CD14-positive monocyte (primary cell): Measurements from ENCODE around the gene VSTM4. TPM values are rescaled to one million over a fixed set of nuclear protein-coding genes. Genes with fewer than 3 reads are reported as not detected.
A peak's percentile ranks its signal among the peaks of the same experiment; 100 is the strongest.

ENCODE experiments used
- DNase-seq, 3 donors: peaks; one replicate each; pipeline ENCODE4 v3.0.0-alpha.2; 2011 to 2022
- H2AFZ ChIP-seq: 2 replicates; pipeline ENCODE4 v1.6.0; 2012; ENCODE audit warnings: mild to moderate bottlenecking, low read depth, low read length, inconsistent platforms; ENCODE audit not compliant: insufficient read depth, poor library complexity, severe bottlenecking
- H3K27ac ChIP-seq, 2 donors: 1 replicate in 1 of 2; 2 replicates in 1 of 2; pipeline ENCODE4 v1.5.1; 2012 to 2013; ENCODE audit warnings: low read length in 2 of 2, control low read depth in 1 of 2, inconsistent platforms in 1 of 2, low read depth in 1 of 2, mild to moderate bottlenecking in 1 of 2
- H3K27me3 ChIP-seq, 2 donors: one replicate each; pipeline versions ENCODE4 v1.6.0 to v1.6.1; 2011 to 2013; ENCODE audit warnings: low read length in 2 of 2; ENCODE audit not compliant: control insufficient read depth in 2 of 2, insufficient read depth in 2 of 2
- H3K36me3 ChIP-seq, 2 donors: replicated peaks in 1 of 2; 1 replicate in 1 of 2; 2 replicates in 1 of 2; pipeline versions ENCODE4 v1.5.1 to v1.6.1; 2012 to 2013; ENCODE audit warnings: low read length in 2 of 2, control low read depth in 1 of 2, inconsistent platforms in 1 of 2, mild to moderate bottlenecking in 1 of 2; ENCODE audit not compliant: insufficient read depth in 2 of 2, control insufficient read depth in 1 of 2
- H3K4me1 ChIP-seq, 2 donors: 1 replicate in 1 of 2; 2 replicates in 1 of 2; pipeline versions ENCODE4 v1.5.1 to v1.6.1; 2012 to 2013; ENCODE audit warnings: low read length in 2 of 2, control low read depth in 1 of 2, inconsistent platforms in 1 of 2, mild to moderate bottlenecking in 1 of 2, moderate library complexity in 1 of 2; ENCODE audit not compliant: insufficient read depth in 2 of 2, control insufficient read depth in 1 of 2
- H3K4me2 ChIP-seq: replicated peaks from 2 replicates; pipeline ENCODE3; 2012; ENCODE audit warnings: low read length, moderate library complexity, mild to moderate bottlenecking; ENCODE audit not compliant: poor library complexity, severe bottlenecking; ENCODE audit errors: extremely low read depth
- H3K4me3 ChIP-seq, 3 experiments: fragments of 200-600 bp in 1 of 3; sonication (generic) in 1 of 3; replicated peaks in 1 of 3; 1 replicate in 2 of 3; 2 replicates in 1 of 3; pipeline ENCODE4 v1.5.1; 2011 to 2013; ENCODE audit warnings: low read length in 3 of 3, mild to moderate bottlenecking in 3 of 3, control low read depth in 2 of 3, low read depth in 2 of 3, inconsistent platforms in 1 of 3, moderate library complexity in 1 of 3
- H3K79me2 ChIP-seq: 2 replicates; pipeline ENCODE4 v1.6.0; 2012; ENCODE audit warnings: mild to moderate bottlenecking, control low read depth, inconsistent platforms, low read length, moderate library complexity; ENCODE audit not compliant: insufficient read depth
- H3K9ac ChIP-seq: 2 replicates; pipeline ENCODE4 v1.6.0; 2017; ENCODE audit warnings: low read length, mild to moderate bottlenecking; ENCODE audit not compliant: insufficient read depth, poor library complexity, severe bottlenecking
- H3K9me3 ChIP-seq, 2 donors: replicated peaks in 1 of 2; 1 replicate in 1 of 2; 2 replicates in 1 of 2; pipeline versions ENCODE4 v1.5.1 to v1.6.1; 2012 to 2013; ENCODE audit warnings: low read length in 2 of 2, control low read depth in 1 of 2; ENCODE audit not compliant: control insufficient read depth in 1 of 2, insufficient read depth in 1 of 2
- H4K20me1 ChIP-seq: 2 replicates; pipeline ENCODE4 v1.6.0; 2012; ENCODE audit warnings: mild to moderate bottlenecking, low read length, control low read depth, moderate library complexity; ENCODE audit not compliant: insufficient read depth
- H3K27ac Mint-ChIP-seq, 7 donors: one replicate each; pipeline ENCODE4 v1.8.0; 2020; ENCODE audit warnings: mild to moderate bottlenecking in 7 of 7, mixed read lengths in 7 of 7, moderate library complexity in 6 of 7, inconsistent platforms in 2 of 7
- H3K27me3 Mint-ChIP-seq, 3 donors: one replicate each; pipeline ENCODE4 v1.8.0; 2021 to 2022; ENCODE audit warnings: low read depth in 3 of 3, mild to moderate bottlenecking in 3 of 3, mixed read lengths in 3 of 3, moderate library complexity in 3 of 3, inconsistent platforms in 1 of 3
- H3K36me3 Mint-ChIP-seq, 2 donors: one replicate each; pipeline ENCODE4 v1.8.0; 2020; ENCODE audit warnings: mixed read lengths in 2 of 2, inconsistent platforms in 1 of 2, mild to moderate bottlenecking in 1 of 2
- H3K4me1 Mint-ChIP-seq: one replicate; pipeline ENCODE4 v1.8.0; 2020; ENCODE audit warnings: mild to moderate bottlenecking, mixed read lengths
- H3K4me3 Mint-ChIP-seq, 2 donors: one replicate each; pipeline ENCODE4 v1.8.0; 2020; ENCODE audit warnings: mild to moderate bottlenecking in 2 of 2, mixed read lengths in 2 of 2, moderate library complexity in 1 of 2
- H3K9me3 Mint-ChIP-seq, 7 donors: one replicate each; pipeline ENCODE4 v1.8.0; 2020 to 2022; ENCODE audit warnings: mixed read lengths in 7 of 7, mild to moderate bottlenecking in 6 of 7, moderate library complexity in 6 of 7, inconsistent platforms in 2 of 7
- WGBS: methylation state at CpG from one replicate; pipeline ENCODE4 v1.1.5; 2013; ENCODE audit warnings: missing lambda C conversion rate; ENCODE audit not compliant: insufficient coverage; 5-methylcytosine and 5-hydroxymethylcytosine counted together
- intact Hi-C, 2 donors: fragments of 100-400 bp; cut with micrococcal nuclease; formaldehyde crosslinking; loops; one replicate each; pipeline versions ENCODE4 v1.15.0 to v1.15.1; 2023
- polyA plus RNA-seq, 3 donors: library from polyadenylated mRNA; depleted of rRNA in 1 of 3; unstranded in 2 of 3; stranded (reverse) in 1 of 3; fragments of 300-500 nt in 2 of 3; fragments of >200 nt in 1 of 3; fragmentation: Illumina TruSeq in 2 of 3; gene quantifications; 1 replicate in 2 of 3; 2 replicates in 1 of 3; pipeline ENCODE4 v1.2.3, GENCODE V29; 2012 to 2021
- TF ChIP-seq, protein P1 (sequence below): fragments of 200-600 bp; IDR thresholded peaks from one replicate; pipeline ENCODE4 v1.8.0; 2022; ENCODE audit warnings: antibody characterized with exemption, mild to moderate bottlenecking

VSTM4 gene
- polyA plus RNA-seq, 3 donors, result not detected

DNA sequence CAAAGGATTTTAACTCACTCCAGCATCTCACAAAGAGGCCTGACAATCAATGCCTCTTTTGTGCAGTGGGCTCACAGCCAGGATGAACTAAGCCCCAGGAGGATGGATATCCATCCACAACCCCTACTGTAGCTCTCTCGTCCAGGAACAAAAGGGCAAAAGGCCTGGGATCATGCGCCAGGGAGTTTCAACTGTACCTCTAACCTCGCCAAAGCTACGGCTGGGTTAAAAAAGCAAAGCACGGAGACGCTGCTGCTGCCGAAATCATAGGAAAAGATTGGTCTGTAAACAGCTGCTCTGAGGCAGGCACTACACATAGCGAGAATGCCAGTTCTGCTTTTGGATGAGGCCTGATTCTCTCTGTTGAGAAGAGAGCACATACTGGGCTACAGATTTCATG lies 32.1 kb downstream of the VSTM4 start:
- Mint-ChIP-seq H3K4me3 (no peak overlapping the region), H3K36me3 (no peaks in the 10 kb centered on the region), H3K4me1 (peaks cover 6% of the 10 kb centered on the region), H3K9me3 (peaks cover 0 to 13% (median 7%) of the 10 kb centered on the region in 7 donors), H3K27me3 (peaks cover 0 to 1% (median 0%) of the 10 kb centered on the region in 3 donors), H3K27ac (peak overlapping the region in 1 of 7 donors; percentile 26)
- Histone ChIP-seq H4K20me1 (no peaks in the 10 kb centered on the region), H3K27me3 (no peaks in the 10 kb centered on the region), H3K36me3 (no peaks in the 10 kb centered on the region), H3K4me1 (no peaks in the 10 kb centered on the region), H2AFZ (no peak overlapping the region), H3K4me3 (no peak overlapping the region), H3K27ac (no peak overlapping the region), H3K9me3 (peaks cover 0 to 5% of the 10 kb centered on the region in 2 donors), H3K9ac (no peak overlapping the region), H3K79me2 (no peaks in the 10 kb centered on the region), H3K4me2 (no peak overlapping the region)
- WGBS, result 93% methylated on average over 8 of the region's 8 CpGs
- TF ChIP-seq, protein P1, sequence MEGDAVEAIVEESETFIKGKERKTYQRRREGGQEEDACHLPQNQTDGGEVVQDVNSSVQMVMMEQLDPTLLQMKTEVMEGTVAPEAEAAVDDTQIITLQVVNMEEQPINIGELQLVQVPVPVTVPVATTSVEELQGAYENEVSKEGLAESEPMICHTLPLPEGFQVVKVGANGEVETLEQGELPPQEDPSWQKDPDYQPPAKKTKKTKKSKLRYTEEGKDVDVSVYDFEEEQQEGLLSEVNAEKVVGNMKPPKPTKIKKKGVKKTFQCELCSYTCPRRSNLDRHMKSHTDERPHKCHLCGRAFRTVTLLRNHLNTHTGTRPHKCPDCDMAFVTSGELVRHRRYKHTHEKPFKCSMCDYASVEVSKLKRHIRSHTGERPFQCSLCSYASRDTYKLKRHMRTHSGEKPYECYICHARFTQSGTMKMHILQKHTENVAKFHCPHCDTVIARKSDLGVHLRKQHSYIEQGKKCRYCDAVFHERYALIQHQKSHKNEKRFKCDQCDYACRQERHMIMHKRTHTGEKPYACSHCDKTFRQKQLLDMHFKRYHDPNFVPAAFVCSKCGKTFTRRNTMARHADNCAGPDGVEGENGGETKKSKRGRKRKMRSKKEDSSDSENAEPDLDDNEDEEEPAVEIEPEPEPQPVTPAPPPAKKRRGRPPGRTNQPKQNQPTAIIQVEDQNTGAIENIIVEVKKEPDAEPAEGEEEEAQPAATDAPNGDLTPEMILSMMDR, result no peak
- intact Hi-C loops, result no loop called here
- no peak for DNase-seq

DNA sequence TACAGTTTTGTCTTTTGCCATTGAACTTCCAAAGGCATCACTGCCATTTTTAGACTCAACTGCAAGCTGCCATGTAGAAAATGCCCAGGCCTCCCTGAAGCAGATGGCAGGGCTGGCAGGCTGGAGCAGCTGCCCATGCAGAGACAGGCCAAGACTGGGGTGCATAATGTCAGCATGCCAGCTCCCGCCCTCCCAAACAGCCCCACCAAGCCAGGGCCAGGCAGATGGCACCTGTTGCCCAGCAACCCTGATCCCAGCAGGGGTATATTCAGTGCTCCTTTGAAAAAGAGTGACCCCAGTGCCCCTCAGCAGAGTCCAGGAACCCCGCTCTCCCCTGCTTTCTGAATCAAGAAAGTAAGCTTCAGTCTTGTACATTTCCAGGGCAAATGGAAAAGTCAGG lies 32.6 kb downstream of the VSTM4 start:
- peaks cover 0 to 13% (median 7%) of the 10 kb centered on the region in 7 donors for H3K9me3 Mint-ChIP-seq
- WGBS, result 86% methylated on average over 1 of the region's 2 CpGs

More for the DNA sequence above, 32.6 kb downstream of the VSTM4 start:
- peaks cover 0 to 5% of the 10 kb centered on the region in 2 donors for H3K9me3 ChIP-seq
- no peaks in the 10 kb centered on the region for H3K36me3 ChIP-seq
- Mint-ChIP-seq H3K27ac (no peak overlapping the region), H3K36me3 (no peaks in the 10 kb centered on the region), H3K27me3 (peaks cover 0 to 1% (median 0%) of the 10 kb centered on the region in 3 donors), H3K4me3 (no peak overlapping the region), H3K4me1 (peaks cover 6% of the 10 kb centered on the region)
- H3K79me2 ChIP-seq, result no peaks in the 10 kb centered on the region
- TF ChIP-seq, protein P1, result no peak
- H4K20me1 ChIP-seq, result no peaks in the 10 kb centered on the region
- no peak for DNase-seq
- no peak overlapping the region for H3K9ac ChIP-seq
- no peaks in the 10 kb centered on the region for H3K27me3 ChIP-seq
- H3K27ac ChIP-seq, result no peak overlapping the region
- H2AFZ ChIP-seq, result no peak overlapping the region
- intact Hi-C loops, result no loop called here
- no peak overlapping the region for H3K4me3 ChIP-seq
- H3K4me2 ChIP-seq, result no peak overlapping the region
- H3K4me1 ChIP-seq, result no peaks in the 10 kb centered on the region
